Small intestine (tissue), 7 donors: ENCODE data around the gene UMODL1. TPM values are rescaled to one million over a fixed set of nuclear protein-coding genes. Genes with fewer than 3 reads are reported as not detected.

Experiments used
- DNase-seq, 2 donors: peaks; one replicate each; pipeline versions ENCODE4 v3.0.0 to v3.0.0-alpha.2; 2013
- FAIRE-seq: peaks from 2 replicates; lab custom pipeline; 2012; peaks lifted over from hg19 to GRCh38; lab: Jason Lieb, UNC
- H3K27ac ChIP-seq, 3 donors: one replicate each; pipeline ENCODE4 v1.5.1; 2013; ENCODE audit warnings: low read length in 2 of 3, mild to moderate bottlenecking in 2 of 3, control low read depth in 1 of 3, inconsistent platforms in 1 of 3, low read depth in 1 of 3, moderate library complexity in 1 of 3
- H3K27me3 ChIP-seq, 3 donors: one replicate each; pipeline ENCODE4 v1.6.1; 2013; ENCODE audit warnings: low read length in 3 of 3, inconsistent platforms in 1 of 3; ENCODE audit not compliant: control insufficient read depth in 3 of 3, insufficient read depth in 3 of 3
- H3K36me3 ChIP-seq, 3 donors: one replicate each; pipeline ENCODE4 v1.6.1; 2013; ENCODE audit warnings: low read length in 3 of 3, inconsistent platforms in 1 of 3, low read depth in 1 of 3, mild to moderate bottlenecking in 1 of 3, moderate library complexity in 1 of 3; ENCODE audit not compliant: control insufficient read depth in 3 of 3, insufficient read depth in 2 of 3
- H3K4me1 ChIP-seq, 3 donors: one replicate each; pipeline ENCODE4 v1.6.1; 2013; ENCODE audit warnings: low read length in 2 of 3, inconsistent platforms in 1 of 3, low read depth in 1 of 3, mild to moderate bottlenecking in 1 of 3, moderate library complexity in 1 of 3; ENCODE audit not compliant: control insufficient read depth in 3 of 3, insufficient read depth in 2 of 3
- H3K4me3 ChIP-seq, 3 donors: one replicate each; pipeline ENCODE4 v1.5.1; 2013; ENCODE audit warnings: low read length in 3 of 3, control low read depth in 1 of 3, inconsistent platforms in 1 of 3, low read depth in 1 of 3, mild to moderate bottlenecking in 1 of 3, moderate library complexity in 1 of 3
- H3K9me3 ChIP-seq, 2 donors: one replicate each; pipeline ENCODE4 v1.6.1; 2013; ENCODE audit warnings: low read depth in 1 of 2, low read length in 1 of 2; ENCODE audit not compliant: control insufficient read depth in 2 of 2, insufficient read depth in 1 of 2
- WGBS, 3 donors: extraction: QIAGEN DNeasy Blood & Tissue Kit; methylation state at CpG; one replicate each; pipeline ENCODE4 v1.1.7; 2013; 5-methylcytosine and 5-hydroxymethylcytosine counted together
- polyA plus RNA-seq, 4 donors: library from polyadenylated mRNA; stranded (reverse) in 3 of 4; unstranded in 1 of 4; fragments of 200-250 nt in 3 of 4; fragments of 120-200 nt in 1 of 4; gene quantifications; one replicate each; pipeline versions ENCODE4 v1.2.1 to v1.2.3, GENCODE V29; 2013
- donor health status: healthy with polysubstance abuse.
- donor health status: control.
- donor health status: control.
- donor health status: Bipolar disorder and iron deficiency.
- donor health status: healthy.

Gene UMODL1
- polyA plus RNA-seq, 4 donors = 0.43 to 0.67 (median 0.44) TPM; not detected in 1

DNA sequence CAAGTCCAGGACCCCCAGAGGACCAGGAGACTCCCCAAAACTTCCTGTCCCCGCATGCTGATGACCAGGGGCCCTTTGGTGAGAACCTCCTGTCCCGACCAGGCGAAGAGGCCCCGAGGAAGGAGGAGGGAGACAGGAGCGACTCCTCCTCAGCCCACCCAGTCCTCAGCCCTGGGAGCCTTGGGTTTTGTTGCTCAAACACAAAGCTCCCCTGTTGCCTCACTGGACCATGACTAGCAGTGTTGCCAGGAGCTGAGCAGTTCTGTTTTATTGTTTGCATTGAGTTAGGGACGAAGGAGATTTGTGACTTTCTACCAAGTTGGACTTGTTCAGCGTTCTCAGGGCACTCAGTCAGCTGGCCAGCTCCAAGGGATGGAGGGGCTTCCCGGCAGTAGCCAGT is 10.0 kb downstream of the UMODL1 start:
- Histone ChIP-seq H3K9me3 (no peaks in the 10 kb centered on the region), H3K36me3 (no peaks in the 10 kb centered on the region), H3K27ac (no peak overlapping the region), H3K4me1 (no peaks in the 10 kb centered on the region), H3K4me3 (no peak overlapping the region), H3K27me3 (no peaks in the 10 kb centered on the region)
- WGBS, 3 donors = 70 to 82% (median 81%) methylated on average over 8 of the region's 8 CpGs
- DNase-seq (no peak), FAIRE-seq (no peak)

DNA sequence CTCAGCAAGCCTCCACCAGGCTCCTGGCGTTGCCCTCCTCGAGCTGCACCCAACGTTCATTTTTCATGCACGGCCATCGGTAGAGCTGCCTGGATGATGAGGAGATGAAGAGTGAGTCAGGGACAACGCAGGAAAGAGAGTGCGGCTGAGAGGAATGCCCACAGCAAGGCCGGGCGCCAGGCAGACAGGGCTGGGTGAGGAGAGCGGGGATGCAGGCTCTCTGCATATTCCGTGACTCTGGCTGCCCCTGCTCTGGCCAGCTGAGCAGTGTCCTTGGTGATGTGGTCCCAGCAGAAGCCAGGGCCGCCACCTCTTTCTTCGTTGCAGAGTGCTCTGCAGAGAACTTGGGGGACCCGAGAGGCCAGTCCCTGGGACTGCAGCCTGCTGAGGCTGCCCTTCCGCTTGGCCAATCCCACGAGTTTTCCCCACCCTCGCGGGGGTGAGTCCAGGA is 10.8 kb downstream of the UMODL1 start:
- no peaks in the 10 kb centered on the region for H3K36me3 ChIP-seq
- H3K9me3 ChIP-seq = no peaks in the 10 kb centered on the region
- DNase-seq (no peak), FAIRE-seq (no peak)
- WGBS, 3 donors = 84 to 87% (median 85%) methylated on average over 18 of the region's 18 CpGs
- H3K4me1 ChIP-seq = no peaks in the 10 kb centered on the region
- no peak overlapping the region for H3K27ac ChIP-seq
- H3K4me3 ChIP-seq = no peak overlapping the region
- no peaks in the 10 kb centered on the region for H3K27me3 ChIP-seq

DNA sequence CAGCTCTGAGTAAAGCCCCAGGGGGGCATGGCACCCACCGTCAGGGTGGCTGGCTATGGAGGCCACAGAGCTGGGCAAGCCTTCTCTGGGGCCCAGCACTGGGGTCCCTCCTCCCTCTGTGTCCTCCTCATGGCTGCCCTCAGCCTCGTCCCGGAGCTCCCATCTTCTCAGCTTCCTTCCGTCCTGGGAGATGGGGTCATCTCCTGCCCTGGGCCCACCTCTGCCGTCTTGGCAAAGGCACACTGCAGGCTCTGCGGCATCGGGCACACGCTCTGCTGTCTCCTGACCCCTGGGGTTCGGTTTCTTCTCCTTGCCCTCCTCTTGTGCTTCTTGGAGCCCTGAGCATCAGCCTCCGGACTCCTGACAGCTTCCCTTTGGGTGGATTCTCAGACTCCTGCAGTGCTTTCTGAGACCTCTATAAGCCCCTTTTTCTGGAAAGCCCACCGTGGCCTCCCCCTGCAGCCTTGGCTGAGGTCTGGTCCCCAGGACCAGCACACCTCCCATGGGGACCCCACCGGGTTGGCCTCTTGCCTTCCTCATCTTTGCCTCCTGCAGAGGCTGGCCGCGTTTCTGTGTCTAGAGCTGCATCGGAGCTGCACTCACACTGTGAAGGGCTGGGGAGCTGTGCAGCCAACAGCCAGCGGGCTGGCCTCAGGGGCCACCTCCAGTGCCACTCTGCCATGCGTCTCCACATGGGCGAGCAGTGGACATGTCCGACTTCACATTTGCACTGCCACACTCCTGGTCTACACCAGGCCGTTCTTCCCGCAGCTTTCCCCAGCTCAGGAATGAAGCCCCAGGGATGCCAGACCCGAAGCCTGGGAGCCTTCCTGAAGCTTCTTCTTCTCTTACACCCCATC is 11.6 kb downstream of the UMODL1 start:
- Histone ChIP-seq H3K4me3 (no peak overlapping the region), H3K4me1 (no peaks in the 10 kb centered on the region), H3K27me3 (no peaks in the 10 kb centered on the region), H3K27ac (no peak overlapping the region), H3K36me3 (no peaks in the 10 kb centered on the region), H3K9me3 (no peaks in the 10 kb centered on the region)
- 86 to 89% (median 87%) methylated on average over 20 to 22 of the region's 22 CpGs for WGBS, 3 donors
- DNase-seq (no peak), FAIRE-seq (no peak)

DNA sequence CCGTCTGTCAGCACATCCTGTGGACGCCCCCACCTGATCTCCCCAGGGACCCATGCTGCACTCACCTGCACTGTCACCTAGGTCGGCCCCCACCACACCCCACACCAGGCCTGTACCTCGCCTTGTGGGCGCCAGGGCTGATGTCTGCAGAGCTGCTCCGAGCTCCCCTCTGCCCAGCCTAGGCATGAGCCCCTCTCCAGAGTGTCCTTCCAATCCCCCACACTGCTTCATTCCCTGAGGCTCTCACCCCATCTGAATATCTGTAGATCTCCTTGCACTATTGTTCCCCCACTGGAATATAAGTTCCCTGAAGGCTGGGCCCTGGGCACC is 12.2 kb downstream of the UMODL1 start:
- Histone ChIP-seq H3K9me3 (no peaks in the 10 kb centered on the region), H3K4me3 (no peak overlapping the region), H3K4me1 (no peaks in the 10 kb centered on the region), H3K27me3 (no peaks in the 10 kb centered on the region), H3K36me3 (no peaks in the 10 kb centered on the region), H3K27ac (no peak overlapping the region)
- FAIRE-seq (no peak), DNase-seq (no peak)
- 83 to 92% (median 90%) methylated on average over 6 of the region's 6 CpGs for WGBS, 3 donors

DNA sequence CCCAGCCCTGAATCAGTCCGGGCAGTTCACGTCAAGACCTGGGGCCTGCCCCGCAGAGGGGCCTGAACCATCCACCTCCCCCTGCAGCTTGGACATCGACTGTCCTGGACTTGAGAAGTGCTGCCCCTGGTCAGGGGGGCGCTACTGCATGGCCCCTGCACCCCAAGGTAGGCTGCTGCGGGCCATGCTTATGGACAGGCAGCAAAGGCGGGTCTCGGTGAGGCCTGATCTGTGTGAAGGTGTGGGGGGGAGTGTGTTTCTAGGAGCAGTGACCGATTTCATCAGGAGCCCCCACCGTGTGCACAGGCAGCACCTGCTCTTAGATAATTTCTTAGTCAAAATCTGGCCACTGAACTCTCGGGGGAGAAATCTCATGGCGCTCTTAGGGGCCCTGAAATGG is 13.0 kb downstream of the UMODL1 start:
- Histone ChIP-seq H3K4me1 (peaks cover 0 to 4% (median 0%) of the 10 kb centered on the region in 3 donors), H3K27me3 (no peaks in the 10 kb centered on the region), H3K36me3 (no peaks in the 10 kb centered on the region), H3K9me3 (no peaks in the 10 kb centered on the region), H3K27ac (no peak overlapping the region), H3K4me3 (no peak overlapping the region)
- no peak for DNase-seq
- 86 to 90% (median 89%) methylated on average over 12 of the region's 12 CpGs for WGBS, 3 donors
- no peak for FAIRE-seq

DNA sequence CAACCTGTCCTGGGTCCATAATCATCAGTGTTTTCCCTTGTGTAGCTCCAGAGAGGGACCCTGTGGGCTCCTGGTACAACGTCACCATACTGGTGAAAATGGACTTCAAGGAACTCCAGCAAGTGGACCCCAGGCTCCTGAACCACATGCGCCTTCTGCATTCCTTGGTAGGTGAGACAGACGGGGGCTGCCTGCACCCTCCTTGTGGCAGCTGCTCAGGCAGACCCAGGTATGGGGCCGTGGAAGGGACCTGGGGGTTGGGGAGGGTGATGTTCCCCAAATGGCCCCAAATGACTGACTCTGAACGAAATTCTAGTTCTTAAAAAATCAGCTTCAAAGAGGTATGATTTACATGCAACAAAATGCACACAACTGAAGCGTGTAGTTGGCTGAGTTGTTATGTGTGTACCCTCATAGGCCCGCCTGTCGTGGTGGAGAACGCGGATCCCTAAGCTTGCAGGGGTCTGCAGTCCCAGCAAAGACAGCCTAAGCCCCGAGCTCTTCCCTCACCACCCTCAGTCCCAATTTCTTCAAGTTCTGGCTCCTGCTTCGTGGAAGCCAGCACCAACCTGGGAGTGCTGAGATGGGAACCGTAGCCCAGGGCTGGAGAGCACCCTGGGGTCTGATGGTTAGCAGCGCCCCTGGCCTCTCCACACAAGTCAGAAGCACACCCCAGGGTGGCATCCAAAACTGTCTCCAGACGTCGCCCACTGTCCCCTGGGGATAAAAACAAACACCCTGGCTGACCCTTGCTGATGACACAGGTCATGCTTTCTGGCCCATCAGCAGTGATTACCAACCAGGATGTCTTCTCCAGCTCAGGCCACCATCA is 14.3 kb downstream of the UMODL1 start:
- no peak overlapping the region for H3K4me3 ChIP-seq
- DNase-seq = no peak
- no peaks in the 10 kb centered on the region for H3K27me3 ChIP-seq
- no peak overlapping the region for H3K27ac ChIP-seq
- WGBS, 3 donors = 87 to 92% (median 88%) methylated on average over 16 of the region's 16 CpGs
- H3K4me1 ChIP-seq = peaks cover 0 to 12% (median 3%) of the 10 kb centered on the region in 3 donors
- no peaks in the 10 kb centered on the region for H3K36me3 ChIP-seq
- H3K9me3 ChIP-seq = peaks cover 0 to 9% of the 10 kb centered on the region in 2 donors
- FAIRE-seq = no peak

DNA sequence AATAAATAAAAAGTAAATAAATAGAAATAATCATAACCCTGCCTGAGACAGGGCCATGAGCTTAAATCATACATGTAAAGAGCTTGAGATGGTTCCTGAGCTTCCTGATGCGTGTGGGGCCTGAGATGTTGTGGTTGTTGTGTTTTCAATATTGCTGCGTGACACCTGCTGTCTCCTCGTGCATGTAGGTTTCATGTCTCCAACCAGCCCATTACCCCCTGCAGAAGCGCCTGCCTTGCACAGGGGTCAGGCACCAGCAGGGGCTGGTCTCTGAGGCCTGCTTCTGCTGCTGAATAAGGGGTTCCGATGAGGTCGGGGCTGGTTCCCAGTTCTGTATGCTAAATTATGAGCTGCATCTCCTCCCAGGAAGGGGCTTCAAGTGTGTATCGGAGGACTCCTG is 15.9 kb downstream of the UMODL1 start:
- Histone ChIP-seq H3K27me3 (peaks cover 0 to 4% (median 0%) of the 10 kb centered on the region in 3 donors), H3K36me3 (no peaks in the 10 kb centered on the region), H3K4me1 (peaks cover 0 to 12% (median 3%) of the 10 kb centered on the region in 3 donors), H3K27ac (no peak overlapping the region), H3K9me3 (peaks cover 0 to 9% of the 10 kb centered on the region in 2 donors), H3K4me3 (no peak overlapping the region)
- no peak for DNase-seq
- FAIRE-seq = no peak
- 74 to 84% (median 83%) methylated on average over 7 of the region's 7 CpGs for WGBS, 3 donors

DNA sequence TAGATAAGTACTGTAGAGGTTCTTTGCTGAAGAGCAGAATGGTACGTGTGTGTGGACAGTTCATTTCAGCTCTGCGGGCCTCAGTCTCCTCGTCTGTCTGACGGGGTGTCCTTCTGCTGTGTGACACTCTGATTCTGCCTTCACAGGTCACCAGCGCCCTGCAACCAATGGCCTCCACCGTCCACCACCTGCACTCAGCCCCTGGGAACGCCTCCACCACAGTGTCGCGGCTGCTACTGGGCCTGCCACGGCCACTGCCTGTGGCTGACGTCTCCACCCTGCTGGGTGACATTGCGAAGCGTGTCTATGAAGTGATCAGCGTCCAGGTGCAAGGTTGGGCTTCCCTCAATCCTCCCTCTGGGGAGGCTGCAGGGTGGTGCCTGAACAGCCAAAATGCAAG is 17.0 kb downstream of the UMODL1 start:
- FAIRE-seq (no peak), DNase-seq (no peak)
- Histone ChIP-seq H3K36me3 (no peaks in the 10 kb centered on the region), H3K4me3 (no peak overlapping the region), H3K9me3 (peaks cover 0 to 9% of the 10 kb centered on the region in 2 donors), H3K4me1 (peaks cover 0 to 12% (median 3%) of the 10 kb centered on the region in 3 donors), H3K27ac (no peak overlapping the region), H3K27me3 (peaks cover 0 to 4% (median 1%) of the 10 kb centered on the region in 3 donors)
- WGBS, 3 donors = 93 to 96% (median 94%) methylated on average over 14 of the region's 14 CpGs
